GM19438 (cell line): Measurements from ENCODE around the gene PIP4K2A.
"Not testable (repeated sequence)": the region's sequence is repeated elsewhere in the genome, so short reads cannot be mapped to it uniquely, and the experiment has no call there.

Source experiments
- ATAC-seq: cut with Tn5 transposase; IDR thresholded peaks from one replicate; pipeline ENCODE4 v1.9.1; 2021; ENCODE audit warnings: low read depth; ENCODE audit not compliant: unreplicated experiment

PIP4K2A gene

GRCh38 chr10:22536620-22537019 lies 177.8 kb downstream of the PIP4K2A start:
- ATAC-seq, result no peak

DNA sequence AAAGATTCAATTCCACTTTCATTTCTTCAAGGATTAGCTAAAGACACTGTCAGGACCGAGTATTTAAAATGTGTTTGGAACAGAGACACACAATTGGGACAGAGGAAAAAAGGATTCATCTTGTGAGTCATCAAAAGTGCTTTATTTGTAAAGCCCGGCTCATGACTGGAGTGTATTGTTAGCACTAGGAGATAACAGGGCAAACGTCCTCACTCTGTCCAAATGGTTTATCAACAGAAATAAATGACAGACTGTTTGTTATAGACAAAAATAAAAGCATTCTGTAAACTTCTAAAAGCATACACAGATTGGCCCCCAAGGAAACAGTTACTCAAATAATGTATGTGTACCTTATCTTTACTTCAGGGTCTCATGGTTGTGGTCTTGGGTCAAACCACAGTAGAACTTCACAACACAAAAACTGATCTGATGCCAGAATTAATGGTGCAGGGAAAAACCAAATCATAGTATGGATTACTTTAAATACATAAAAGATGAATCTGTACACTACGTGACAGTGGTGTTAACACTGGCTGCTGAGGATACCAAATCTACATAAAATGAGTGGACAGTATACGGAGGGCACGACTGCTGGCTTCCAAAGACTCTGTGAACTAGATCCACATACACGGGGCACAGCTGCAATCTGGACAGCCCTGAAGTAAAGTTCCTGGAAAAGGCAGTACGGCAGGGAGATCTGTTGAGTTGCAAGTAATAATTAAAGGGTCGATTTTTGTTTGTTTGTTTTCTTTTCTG lies 179.4 kb downstream of the PIP4K2A start:
- no peak for ATAC-seq

- ATAC-seq, result no peak
These were observed 182.9 kb downstream of the PIP4K2A start for GRCh38 chr10:22531441-22531840.

GRCh38 chr10:22531008-22531407 lies 183.4 kb downstream of the PIP4K2A start:
- ATAC-seq, result no peak

GRCh38 chr10:22527520-22527919 lies 186.9 kb downstream of the PIP4K2A start:
- no peak for ATAC-seq

- ATAC-seq, result not testable (repeated sequence)
These were observed 190.0 kb downstream of the PIP4K2A start for GRCh38 chr10:22524333-22524732.

DNA sequence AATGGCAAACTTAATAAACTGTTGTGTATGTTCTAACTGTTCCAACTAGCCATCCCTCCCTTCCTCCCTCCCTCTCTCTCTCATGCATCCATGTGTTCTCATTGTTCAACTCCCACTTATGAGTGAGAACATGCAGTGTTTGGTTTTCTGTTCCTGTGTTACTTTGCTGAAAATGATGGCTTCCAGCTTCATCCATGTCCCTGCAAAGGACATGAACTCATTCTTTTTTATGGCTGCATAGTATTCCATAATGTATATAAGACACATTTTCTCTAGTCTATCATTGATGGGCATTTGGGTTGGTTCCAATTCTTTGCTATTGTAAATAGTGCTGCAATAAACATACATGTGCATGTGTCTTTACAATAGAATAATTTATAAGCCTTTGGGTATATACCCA lies 193.7 kb downstream of the PIP4K2A start:
- ATAC-seq, result not testable (repeated sequence)

DNA sequence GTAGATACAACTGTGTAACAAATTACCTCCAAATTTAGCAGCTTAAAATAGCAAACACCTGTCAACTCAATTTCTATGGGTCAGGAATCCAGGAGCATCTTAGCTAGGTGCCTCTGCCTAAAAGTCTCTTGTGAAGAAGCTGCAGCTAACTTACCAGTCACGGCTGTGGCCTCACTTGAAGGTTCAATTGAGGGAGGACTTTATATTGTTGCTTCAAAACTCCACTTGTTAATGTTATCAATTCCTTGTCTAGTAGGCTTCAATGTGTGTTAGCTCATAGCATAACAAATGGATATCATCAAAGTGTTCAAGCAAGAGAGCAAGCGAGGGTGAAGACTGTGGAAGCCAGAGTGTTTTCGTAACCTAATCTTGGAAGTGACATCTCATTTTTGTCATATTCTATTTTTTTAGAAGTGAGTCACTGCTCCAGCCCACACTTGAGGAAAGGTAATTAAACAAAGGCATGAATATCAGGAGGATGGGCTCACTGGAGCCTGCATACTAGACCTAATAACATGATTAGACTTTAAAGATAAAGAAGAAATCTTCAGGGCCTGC lies 196.1 kb downstream of the PIP4K2A start:
- ATAC-seq, result no peak

- ATAC-seq, result no peak
These were observed 199.4 kb downstream of the PIP4K2A start for GRCh38 chr10:22515009-22515408.

GRCh38 chr10:22514414-22514758 lies 200.0 kb downstream of the PIP4K2A start:
- not testable (repeated sequence) for ATAC-seq

DNA sequence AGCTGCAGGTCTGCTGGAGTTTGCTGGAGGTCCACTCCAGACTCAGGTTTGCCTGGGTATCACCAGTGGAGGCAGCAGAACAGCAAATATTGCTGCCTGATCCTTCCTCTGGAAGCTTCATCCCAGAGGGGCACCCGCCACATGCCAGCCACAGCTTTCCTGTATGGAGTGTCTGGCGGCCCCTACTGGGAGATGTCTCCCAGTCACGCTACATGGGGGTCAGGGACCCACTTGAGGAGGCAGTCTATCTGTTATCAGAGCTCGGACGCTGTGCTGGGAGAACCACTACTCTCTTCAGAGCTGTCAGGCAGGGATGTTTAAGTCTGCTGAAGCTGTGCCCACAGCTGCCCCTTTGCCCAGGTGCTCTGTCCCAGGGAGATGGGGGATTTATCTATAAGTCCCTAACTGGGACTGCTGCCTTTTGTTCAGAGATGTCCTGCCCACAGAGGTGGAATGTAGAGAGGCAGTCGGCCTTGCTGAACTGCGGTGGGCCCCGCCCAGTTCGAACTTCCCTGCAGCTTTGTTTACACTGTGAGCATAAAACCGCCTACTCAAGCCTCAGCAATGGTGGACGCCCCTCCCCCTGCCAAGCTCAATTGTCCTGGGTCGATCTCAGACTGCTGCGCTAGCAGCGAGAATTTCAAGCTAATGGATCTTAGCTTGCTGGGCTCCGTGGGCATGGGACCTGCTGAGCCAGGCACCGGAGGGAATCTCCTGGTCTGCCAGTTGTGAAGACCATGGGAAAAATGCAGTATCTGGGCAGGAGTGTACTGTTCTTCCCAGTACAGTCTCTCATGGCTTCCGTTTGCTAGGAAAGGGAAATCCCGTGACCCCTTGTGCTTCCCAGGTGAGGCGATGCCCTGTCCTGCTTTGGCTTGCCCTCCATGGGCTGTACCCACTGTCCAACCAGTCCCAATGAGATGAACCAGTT lies 200.6 kb downstream of the PIP4K2A start:
- not testable (repeated sequence) for ATAC-seq

GRCh38 chr10:22512015-22512414 lies 202.4 kb downstream of the PIP4K2A start:
- ATAC-seq, result not testable (repeated sequence)

- not testable (repeated sequence) for ATAC-seq
These were observed 206.2 kb downstream of the PIP4K2A start for GRCh38 chr10:22508214-22508613.

GRCh38 chr10:22505911-22506685 lies 208.3 kb downstream of the PIP4K2A start:
- ATAC-seq, result no peak

GRCh38 chr10:22504766-22505165 lies 209.6 kb downstream of the PIP4K2A start:
- ATAC-seq, result no peak

GRCh38 chr10:22503315-22504088 lies 210.9 kb downstream of the PIP4K2A start:
- ATAC-seq, result no peak

DNA sequence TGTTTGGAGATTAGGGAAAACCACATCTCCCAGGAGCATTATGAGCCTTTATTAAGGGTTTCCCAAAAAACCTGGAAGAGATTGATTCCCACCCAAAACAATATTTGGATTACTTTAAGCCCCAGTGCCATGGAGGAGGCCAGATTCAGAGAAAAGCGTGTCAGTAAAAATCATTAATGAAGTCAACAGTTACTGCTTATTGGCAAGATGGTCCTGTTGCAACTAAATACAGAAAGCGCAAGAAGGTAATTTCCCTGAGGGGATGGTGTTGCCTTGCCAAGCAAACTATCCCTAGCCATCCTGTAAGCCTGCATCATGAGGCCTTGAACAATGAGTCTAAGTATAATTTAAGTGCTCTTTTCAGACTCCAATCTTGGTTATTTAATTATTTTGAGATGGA lies 212.5 kb downstream of the PIP4K2A start:
- ATAC-seq, result no peak

DNA sequence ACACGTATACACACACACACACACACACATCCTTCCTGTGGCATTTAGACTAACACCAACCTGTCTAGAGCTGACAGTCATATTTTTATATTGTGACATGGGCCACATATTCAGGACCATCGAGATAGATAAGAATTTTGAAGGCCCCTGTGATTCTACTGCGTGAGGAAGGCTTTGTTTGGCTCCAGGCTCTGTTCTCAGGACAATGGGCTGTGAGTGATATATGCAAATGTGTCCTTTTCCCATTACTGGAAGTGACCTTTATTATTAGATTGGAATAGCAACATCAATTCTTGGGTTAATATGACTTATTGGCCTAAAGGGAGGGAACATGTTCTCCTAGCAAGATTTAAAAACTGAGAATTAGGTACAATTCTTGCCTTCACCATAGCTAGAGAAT lies 213.0 kb downstream of the PIP4K2A start:
- no peak for ATAC-seq

DNA sequence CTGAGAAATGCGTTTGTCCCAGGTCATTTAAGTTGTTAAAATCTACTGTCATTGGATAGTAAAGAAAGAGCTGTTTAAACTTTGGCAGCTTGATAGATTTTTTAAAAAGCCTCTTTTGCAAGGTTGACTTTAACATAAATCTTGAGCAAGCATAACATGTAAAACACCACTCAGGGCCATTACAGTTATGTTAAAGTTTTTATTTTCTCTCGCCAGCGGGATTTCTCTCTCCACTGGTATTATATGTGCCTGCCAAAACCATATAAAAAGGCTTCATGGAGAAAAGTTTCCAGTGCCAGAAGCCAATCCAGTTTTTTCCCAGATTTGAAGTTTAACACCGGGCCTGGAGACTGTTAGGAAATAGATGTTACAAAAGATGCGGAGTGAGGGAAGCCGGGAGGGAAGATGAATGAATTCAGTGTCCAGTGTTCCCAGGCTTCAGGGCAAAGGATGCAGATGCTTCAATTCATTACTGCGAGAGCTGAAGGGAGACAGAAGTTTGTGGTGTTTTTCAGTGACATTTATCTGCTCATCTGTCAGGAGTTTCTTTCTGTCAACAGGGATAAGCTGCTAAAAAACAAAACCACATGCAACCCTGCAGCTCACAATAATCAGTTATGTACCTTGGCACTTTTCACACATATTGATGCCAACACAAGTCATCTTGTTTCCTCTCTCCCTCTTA lies 213.6 kb downstream of the PIP4K2A start:
- ATAC-seq, result no peak
